ENCODE data around the gene ITGAL. TPM values are rescaled to one million over a fixed set of nuclear protein-coding genes. Genes with fewer than 3 reads are reported as not detected.
"Not testable (repeated sequence)": the region's sequence is repeated elsewhere in the genome, so short reads cannot be mapped to it uniquely, and the experiment has no call there.

Gene ITGAL
- total RNA-seq, 1 donor from 2014 or later: not detected

DNA sequence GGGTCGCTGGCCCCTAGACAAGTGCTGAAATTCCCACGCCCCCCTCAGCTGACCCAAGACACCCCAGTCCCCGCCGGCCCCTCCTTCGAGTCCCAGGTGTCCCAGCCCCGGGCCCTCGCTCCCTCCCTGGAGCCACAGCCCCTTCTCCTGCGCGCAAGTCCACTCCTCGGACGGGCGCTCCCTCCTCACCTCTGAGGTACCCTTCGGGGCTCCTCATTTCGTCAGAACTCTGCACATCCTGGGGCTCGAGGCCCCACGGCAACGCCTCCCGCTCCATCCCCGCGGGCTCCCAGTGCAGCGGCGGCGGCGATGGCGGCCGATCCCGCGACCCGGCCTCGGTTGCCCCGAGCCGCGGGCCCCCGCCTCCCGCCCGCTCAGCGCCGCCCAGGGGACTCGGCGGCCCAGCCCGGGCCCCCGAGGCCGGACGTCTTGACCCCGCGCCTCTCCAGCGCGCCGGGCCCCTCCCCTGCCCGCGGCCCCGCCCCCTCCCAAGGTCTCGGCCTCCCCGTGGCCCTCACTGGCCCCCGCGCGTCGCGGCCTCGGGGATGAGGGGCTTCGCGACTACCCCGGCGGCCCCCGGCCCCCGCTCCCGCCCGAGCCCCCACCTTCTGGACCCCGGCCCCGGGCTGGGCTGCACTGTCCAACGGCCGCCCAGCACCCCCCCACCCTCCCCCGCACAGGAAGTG, 53.7 kb downstream of the ITGAL start, which contains the start of gene ZNF768:
TSS of gene ZNF768 (minus strand) at position 430 of the 686 bp plus-strand sequence. CDS start at position 277, 153 bp downstream.
- no peak for DNase-seq (ENCODE audit: low read depth)

GRCh38 chr16:30526823-30527634, 54.5 kb downstream of the ITGAL start:
- DNase-seq (ENCODE audit: low read depth): peak; percentile 88

DNA sequence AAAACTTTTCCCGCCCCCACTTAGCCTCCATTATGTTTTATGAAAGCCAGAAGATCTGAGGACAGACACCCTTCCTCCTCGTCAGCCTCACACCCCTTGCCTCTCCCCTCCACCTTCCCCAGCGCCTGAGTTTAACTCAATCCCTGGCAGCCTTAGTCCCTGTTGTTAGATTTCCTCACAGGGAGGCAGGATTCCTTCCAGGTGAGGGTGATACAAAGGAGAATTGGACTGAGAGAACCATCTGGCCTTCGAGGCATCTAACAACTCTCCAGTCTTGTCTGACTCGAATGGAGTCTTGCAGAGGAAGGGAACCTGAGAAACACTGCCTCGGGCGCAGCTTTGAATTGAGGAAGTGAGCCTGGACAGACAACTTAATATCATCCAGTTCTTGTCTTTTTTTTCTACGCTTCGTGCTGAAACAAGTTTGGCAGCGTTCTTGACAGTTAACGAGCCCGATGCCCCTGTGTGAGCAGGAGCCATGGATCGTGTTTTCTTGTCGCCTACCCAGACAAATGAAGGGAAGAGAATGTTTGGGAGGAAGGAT, 55.2 kb downstream of the ITGAL start:
- peak; percentile 20 for DNase-seq (ENCODE audit: low read depth)

- no peak for DNase-seq (ENCODE audit: low read depth)
Observed at GRCh38 chr16:30528799-30529457, 56.4 kb downstream of the ITGAL start.

GRCh38 chr16:30530163-30531037, 57.9 kb downstream of the ITGAL start:
- no peak for DNase-seq (ENCODE audit: low read depth)

DNA sequence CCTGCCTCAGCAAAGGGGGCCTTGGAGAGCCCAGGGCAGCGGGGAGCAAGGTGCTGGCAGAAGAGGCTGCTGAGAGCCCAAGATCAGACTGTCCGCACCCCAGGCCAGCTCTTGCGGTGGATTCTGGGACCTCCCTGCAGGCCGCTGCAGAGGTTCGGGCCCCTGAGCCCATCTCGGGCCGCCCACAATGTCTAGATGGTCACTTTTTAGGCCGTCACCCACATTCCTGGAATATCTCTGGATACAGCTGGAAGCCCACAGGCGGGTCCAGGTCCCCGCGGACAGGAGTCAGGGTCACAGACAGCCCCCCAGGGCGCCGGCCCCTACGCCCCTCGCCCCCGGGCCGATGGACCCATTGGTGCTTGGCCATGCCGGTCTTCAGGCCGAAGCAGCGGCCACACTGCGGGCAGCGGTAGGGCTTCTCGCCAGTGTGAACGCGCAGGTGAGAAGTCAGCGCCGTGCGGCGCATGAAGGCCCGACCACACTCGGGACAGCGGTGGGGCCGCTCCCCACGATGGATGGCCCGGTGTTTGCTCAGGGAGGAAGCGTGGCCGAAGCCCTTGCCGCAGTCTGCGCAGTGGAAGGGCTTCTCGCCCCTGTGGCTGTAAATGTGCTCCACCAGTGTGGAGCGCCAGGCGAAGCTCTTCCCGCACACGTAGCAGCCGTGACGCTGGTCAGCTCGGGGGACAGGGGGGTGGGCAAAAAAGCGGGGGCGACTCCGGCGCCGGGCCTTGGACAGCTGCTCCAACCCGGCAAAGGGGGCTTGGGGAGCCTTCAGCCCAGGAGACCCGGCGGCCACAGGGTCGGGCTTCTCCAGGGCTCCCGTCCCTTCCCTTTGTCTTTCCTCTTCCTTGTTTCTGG, 60.0 kb downstream of the ITGAL start:
- DNase-seq (ENCODE audit: low read depth): no peak

DNA sequence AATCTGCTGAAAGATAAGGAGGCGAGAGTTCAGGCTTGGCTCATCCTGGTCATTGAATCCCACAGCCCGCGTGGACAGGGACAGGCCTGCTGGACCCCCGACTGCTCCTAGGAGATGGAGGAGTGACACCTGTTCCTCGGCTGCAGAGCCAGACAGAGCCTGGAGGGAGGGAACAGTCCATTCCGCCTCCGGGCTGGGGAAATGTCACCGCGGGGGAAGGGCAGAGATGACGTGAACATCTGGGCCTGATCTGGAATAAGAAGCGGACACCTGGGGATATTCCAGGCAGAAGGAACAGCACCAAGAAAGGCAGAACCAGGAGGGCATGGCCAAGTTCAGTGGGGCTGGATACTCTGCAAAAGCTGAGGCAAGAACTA, 60.6 kb downstream of the ITGAL start:
- DNase-seq (ENCODE audit: low read depth): no peak

DNA sequence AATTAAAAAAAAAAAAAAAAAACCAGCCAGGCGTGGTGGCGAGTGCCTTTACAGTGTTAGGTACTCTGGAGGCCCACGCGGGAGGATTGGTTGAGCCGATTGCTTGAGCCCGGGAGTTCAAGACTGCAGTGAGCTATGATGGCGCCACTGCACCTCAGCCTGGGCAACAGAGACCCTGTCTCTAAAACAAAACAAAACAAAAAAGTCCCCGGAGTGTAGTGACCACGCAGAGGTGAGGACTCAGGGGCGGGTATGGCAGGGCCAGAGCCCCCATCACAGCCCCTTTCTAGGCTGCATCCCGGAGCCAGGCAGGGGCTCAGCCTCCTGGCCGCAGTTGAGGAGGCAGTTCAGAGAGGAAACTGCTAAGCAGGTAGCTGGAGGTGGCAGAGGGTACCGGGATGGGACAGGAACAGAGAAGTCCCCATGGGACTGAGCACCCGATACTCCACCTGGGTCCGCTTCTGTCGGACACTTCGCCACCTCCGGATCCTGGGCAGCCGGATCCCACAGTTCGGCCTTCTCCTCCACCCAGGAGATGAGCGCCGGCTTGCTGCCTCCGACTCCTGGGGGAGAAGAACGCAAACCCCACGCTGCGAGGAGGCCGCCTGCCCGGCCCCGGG, 61.3 kb downstream of the ITGAL start:
- no peak for DNase-seq (ENCODE audit: low read depth)

- DNase-seq (ENCODE audit: low read depth): peak; percentile 62
Observed at GRCh38 chr16:30534368-30535105, 62.0 kb downstream of the ITGAL start, which contains the start of gene ZNF747. Gene ZNF747 (minus strand): TSS chr16:30534858. CDS start chr16:30534679, 179 bp downstream.

DNA sequence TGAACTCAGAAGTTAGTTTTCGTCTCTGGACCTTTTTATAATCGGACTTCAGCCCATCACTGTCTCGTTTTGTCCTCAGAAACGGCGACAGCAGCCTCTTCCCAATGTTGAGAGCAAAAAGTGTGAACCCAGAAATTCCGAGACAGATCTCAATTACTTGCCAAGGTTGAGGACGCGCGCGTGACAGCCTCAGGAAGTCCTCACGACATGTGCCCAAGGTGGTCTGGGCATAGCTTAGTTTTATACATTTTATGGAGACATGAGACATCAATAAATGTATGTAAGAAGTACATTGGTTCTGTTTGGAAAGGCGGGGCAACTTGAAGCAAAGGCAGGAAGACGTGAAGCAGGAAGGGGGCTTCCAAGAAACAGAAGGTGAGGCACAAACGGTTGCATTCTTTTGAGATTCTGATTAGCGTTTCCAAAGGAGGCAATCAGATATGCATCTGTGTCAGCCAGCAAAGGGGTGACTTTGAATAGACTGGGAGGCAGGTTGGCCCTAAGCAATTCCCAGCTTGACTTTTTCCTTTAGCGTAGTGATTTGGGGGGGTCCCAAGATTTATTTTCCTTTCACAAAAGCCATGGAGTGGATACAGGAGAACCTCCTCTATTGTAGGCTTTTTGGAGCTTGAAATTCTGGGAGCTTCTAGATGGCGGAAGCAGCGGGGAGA, 62.7 kb downstream of the ITGAL start:
- no peak for DNase-seq (ENCODE audit: low read depth)

- peak; percentile 58 for DNase-seq (ENCODE audit: low read depth)
Observed at GRCh38 chr16:30535777-30536190, 63.2 kb downstream of the ITGAL start.

- peak; percentile 42 for DNase-seq (ENCODE audit: low read depth)
Observed at GRCh38 chr16:30536391-30537024, 64.0 kb downstream of the ITGAL start.

DNA sequence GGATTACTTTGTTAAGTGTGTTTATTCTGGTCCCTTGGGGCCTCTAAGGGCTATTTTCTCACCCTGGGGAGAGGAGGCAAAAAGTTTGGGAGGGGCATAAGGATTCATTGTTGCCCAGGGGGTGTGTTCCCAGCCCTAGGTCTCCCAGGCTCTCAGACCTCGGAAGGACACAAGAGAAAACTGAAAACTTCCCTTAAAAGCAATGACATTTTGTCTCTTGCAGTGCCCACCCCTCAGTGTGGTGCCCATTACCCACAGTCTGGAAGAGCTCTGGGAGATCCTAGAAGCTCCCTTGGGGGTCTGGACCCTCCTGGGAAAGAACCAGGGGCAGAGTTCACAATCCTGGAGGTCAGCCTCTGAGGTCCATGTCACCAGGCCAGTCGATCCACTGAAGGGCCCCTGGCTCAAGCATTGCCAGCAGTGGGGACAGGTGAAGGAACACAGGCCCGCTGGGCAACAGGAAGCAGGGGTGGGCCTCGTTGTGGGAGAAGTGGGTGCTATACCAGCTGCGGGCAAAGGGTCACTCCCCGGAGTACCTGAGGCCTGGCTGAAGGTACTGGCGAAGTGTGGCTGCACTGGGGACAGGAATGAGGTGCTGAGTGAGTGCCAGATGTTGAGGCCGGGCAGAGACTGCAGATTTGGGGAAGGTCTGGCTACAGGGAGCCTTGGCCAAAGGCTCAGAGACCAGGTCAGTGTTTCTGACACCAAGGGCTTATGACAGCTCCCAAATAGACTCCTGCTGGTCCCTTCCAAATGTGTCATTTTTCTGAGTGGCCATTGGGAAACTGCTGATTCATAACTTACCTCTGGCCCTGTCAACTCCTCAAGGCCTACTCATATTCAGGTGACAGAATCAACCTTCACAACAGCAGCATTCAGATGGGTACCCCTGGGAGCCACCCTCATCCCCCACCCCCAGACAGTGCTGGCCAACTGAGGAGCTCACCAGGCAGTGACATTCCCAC, 66.7 kb downstream of the ITGAL start:
- no peak for DNase-seq (ENCODE audit: low read depth)

- DNase-seq (ENCODE audit: low read depth): not testable (repeated sequence)
Observed at GRCh38 chr16:30539986-30540526, 67.5 kb downstream of the ITGAL start.

GRCh38 chr16:30540916-30541464, 68.4 kb downstream of the ITGAL start:
- not testable (repeated sequence) for DNase-seq (ENCODE audit: low read depth)

Measured in renal cortical epithelial cell (primary cell).